ENCODE measurements around the gene SEMA4B.

SEMA4B gene

DNA sequence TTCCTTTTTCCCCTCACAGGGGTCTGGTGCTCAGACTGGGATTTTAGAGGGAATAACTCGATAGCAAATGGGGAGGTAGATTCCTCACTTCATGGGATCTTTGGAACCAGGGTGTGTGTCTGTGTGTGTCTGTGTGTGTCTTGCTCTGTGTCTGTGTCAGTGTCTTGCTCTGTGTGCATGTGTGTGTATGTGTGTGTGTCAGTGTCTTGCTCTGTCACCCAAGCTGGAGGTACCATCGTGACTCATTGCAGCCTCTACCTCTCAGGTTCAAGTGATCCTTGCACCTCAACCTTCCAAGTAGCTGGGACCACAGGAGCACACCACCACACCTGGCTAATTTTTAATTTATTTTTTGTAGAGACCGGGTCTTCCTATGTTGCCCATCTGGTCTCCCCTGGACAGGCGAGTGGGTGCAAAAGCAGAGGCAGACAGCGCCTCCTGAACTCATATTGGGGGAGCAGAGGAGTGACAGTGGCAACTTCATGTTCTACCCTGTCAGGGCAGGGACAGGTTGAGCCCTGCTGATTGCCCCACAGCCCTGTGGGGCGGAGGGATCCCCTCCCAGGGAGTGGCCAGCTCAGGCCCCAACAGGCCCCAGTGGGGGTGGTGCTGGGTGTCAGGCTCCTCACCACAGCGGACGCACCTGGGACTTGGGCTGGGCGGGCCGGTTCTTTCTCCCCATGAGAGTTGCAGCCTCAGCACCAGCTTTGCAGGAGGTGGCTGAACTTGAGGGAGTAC, 10.4 kb upstream of the SEMA4B start:
- no peak overlapping the region for H3K4me3 ChIP-seq (ENCODE audit: low read length)
- TF ChIP-seq, protein P1, sequence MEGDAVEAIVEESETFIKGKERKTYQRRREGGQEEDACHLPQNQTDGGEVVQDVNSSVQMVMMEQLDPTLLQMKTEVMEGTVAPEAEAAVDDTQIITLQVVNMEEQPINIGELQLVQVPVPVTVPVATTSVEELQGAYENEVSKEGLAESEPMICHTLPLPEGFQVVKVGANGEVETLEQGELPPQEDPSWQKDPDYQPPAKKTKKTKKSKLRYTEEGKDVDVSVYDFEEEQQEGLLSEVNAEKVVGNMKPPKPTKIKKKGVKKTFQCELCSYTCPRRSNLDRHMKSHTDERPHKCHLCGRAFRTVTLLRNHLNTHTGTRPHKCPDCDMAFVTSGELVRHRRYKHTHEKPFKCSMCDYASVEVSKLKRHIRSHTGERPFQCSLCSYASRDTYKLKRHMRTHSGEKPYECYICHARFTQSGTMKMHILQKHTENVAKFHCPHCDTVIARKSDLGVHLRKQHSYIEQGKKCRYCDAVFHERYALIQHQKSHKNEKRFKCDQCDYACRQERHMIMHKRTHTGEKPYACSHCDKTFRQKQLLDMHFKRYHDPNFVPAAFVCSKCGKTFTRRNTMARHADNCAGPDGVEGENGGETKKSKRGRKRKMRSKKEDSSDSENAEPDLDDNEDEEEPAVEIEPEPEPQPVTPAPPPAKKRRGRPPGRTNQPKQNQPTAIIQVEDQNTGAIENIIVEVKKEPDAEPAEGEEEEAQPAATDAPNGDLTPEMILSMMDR (conservative IDR thresholded peaks at IDR 0.05; ENCODE audit: low read length): no peak
- DNase-seq (ENCODE audit: low read depth): no peak

DNA sequence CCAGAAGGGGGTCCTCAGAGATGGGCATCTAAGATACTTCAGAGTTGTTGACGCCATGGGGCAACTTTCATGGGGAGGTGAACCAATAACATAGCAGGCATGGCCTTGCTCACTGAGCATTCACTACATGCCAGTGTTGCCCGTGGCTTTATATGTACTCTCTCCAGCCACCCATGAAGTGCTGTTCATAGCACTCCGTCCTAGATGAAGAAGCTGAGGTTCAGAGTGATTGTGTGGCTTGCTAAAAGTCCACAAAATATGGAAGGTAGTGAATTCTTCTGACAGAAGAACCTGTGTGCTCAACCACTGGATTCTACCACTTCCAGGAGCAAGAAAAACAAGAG, 9.8 kb upstream of the SEMA4B start:
- TF ChIP-seq, protein P1 (conservative IDR thresholded peaks at IDR 0.05; ENCODE audit: low read length): no peak
- H3K4me3 ChIP-seq (ENCODE audit: low read length): no peak overlapping the region
- DNase-seq (ENCODE audit: low read depth): no peak

DNA sequence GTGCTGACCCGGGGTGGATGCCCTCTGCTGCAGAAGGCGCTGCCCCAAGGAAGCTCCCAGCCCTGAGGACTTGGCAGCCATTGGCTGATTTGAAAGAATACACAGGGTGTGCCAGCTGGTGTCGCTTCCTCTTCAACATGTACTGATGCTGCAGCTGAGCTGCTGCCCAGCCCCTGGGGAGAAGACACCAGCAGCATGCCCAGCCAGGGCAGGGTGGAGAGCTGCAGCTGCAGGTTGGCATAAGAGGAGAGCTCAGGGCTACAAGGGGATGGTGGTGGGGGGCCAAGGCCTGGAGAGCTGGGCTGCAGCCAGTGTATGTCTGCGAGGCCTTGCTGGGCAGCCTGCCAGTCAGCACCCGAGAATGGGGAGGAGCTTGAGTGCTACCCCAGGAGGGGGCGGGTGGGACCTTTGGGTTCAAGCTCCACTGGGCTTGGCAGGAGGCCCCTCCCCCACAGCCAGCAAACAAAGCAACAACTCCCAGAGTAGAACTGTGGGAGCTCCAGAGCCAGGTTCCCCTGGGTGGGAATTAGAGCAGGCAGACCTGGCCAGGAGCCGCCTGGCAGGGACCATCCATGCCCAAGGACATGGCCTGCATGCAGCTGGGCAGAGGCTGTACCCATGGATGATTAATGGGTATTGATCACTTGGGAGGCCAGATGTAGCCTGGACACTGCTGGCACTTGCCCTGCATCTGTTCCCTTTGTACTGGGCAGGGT, 9.2 kb upstream of the SEMA4B start:
- H3K4me3 ChIP-seq (ENCODE audit: low read length): no peak overlapping the region
- DNase-seq (ENCODE audit: low read depth): peak; percentile 12
- TF ChIP-seq, protein P1 (conservative IDR thresholded peaks at IDR 0.05; ENCODE audit: low read length): no peak

DNA sequence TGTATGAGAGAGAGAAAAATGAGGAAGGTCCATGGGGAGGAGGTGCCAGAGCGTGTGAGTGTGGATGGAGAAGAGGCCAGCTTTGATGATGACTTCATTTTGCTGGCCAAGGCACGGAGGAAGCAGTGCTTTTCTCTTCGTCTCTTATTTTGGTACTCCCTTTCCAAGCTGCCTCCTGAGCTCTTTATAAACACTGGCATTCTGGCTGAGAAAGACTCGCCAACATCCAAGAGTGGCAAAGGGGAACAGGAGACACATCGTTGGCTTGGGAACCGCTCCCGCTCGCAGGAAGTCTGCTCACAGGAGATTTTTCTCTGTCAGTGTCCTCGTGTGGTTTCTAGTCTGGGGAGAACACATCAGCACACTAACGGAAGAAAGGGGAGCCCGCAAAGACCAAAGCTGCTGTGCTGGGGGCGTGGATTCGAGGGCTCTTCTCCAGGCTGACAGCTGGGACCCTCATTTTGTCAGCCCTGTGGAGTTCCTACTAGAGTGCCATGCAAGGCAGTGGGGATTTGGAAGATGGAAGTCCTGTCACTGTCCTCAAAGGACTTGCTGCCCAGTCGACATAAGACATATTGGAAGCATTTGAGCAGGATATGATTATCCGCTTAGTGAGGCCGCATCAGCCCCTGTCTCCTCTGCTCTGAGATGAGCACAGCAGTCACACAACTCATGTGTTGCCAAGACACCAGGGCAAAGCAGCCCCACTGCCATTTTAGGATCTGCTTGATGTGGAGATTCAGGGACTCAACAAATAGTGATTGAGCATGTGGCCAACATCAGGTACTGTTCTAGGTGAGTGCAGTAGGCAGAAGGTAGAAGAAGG, 8.0 kb upstream of the SEMA4B start:
- H3K4me3 ChIP-seq (ENCODE audit: low read length): no peak overlapping the region
- TF ChIP-seq, protein P1 (conservative IDR thresholded peaks at IDR 0.05; ENCODE audit: low read length): no peak
- DNase-seq (ENCODE audit: low read depth): no peak

DNA sequence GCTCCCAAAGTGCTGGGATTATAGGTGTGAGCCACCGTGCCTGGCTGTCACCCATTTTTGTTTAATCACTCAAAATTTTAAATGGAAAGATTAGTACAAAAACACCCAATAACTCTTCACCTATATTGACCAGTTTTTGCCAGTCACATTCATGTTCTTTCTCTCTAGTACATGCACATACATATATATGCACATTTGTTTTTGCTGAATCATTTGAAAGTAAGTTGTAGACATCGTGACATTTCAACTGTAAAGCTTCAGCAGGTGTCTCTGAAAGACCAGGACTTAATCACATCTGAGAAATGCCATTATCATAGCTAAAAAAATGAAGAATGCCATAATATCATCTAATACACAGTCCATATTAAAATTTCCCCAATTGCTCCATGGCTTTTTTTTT, 6.5 kb upstream of the SEMA4B start:
- H3K4me3 ChIP-seq (ENCODE audit: low read length): no peak overlapping the region
- TF ChIP-seq, protein P1 (conservative IDR thresholded peaks at IDR 0.05; ENCODE audit: low read length): no peak
- no peak for DNase-seq (ENCODE audit: low read depth)

DNA sequence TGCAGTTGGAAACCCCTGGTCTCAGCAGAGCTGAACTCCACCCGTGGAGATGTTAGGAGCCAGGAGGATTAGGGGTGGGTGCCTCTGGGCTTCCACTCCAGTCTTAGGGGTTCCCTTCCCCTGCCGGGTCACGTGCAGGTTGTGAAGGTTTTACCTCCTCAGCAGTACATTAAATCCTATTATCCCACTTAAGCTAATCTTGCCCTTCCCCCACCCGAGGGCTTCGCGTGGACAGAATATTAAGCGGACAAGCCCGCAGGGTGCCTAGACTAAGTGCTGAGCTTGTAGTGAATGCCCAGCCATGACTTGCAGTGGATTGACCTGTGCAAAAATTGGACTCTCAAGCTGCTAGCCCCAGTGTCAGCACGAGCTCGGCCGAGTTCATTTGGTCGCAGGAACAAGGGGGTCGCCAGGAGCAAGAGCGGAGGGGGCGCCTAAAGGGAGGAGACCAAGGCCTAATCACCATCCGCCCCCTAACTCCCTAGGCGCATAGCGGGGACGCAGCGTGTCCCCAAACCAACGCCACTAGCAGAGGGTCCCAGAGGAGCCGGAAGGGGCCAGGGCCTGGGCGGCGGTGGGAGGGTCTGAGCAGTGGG, 498 bp upstream of the SEMA4B start:
- peak overlapping the region; percentile 67 for H3K4me3 ChIP-seq (ENCODE audit: low read length)
- no peak for DNase-seq (ENCODE audit: low read depth)
- TF ChIP-seq, protein P1 (conservative IDR thresholded peaks at IDR 0.05; ENCODE audit: low read length): no peak

All from AG10803 (cell line).